GM23338 (cell line): ENCODE data around the gene SUSD4. TPM values are rescaled to one million over a fixed set of nuclear protein-coding genes. Genes with fewer than 3 reads are reported as not detected.
"Not testable (repeated sequence)": the region's sequence is repeated elsewhere in the genome, so short reads cannot be mapped to it uniquely, and the experiment has no call there.

Experiments used
- ATAC-seq: fragments of 200-7000 bp; cut with Tn5 transposase; 3 replicates; pipeline ENCODE4 v1.9.1; 2020
- DNase-seq: peaks from one replicate; pipeline ENCODE4 v3.0.0-alpha.2; 2015; ENCODE audit warnings: low spot score
- H2AFZ ChIP-seq: fragments of 200-600 bp; sonication (generic); 2 replicates; pipeline ENCODE4 v1.8.0; 2016; ENCODE audit warnings: antibody characterized with exemption, mild to moderate bottlenecking, moderate library complexity
- H3F3A ChIP-seq: fragments of 200-600 bp; sonication (generic); replicated peaks from 2 replicates; pipeline ENCODE4 v1.8.0; 2017; ENCODE audit warnings: antibody characterized with exemption, mixed run types, low read depth
- H3K27ac ChIP-seq: fragments of 200-600 bp; sonication (generic); 2 replicates; pipeline ENCODE4 v1.6.1; 2016; ENCODE audit warnings: low read depth
- H3K27me3 ChIP-seq: fragments of 200-600 bp; sonication (generic); 2 replicates; pipeline ENCODE4 v1.8.0; 2016; ENCODE audit warnings: mild to moderate bottlenecking, mixed run types, moderate library complexity; ENCODE audit not compliant: insufficient read depth
- H3K36me3 ChIP-seq: fragments of 200-600 bp; sonication (generic); 2 replicates; pipeline ENCODE4 v1.8.0; 2016; ENCODE audit warnings: mild to moderate bottlenecking; ENCODE audit not compliant: insufficient read depth
- H3K4me1 ChIP-seq: fragments of 200-600 bp; sonication (generic); 2 replicates; pipeline ENCODE4 v1.8.0; 2016; ENCODE audit warnings: mild to moderate bottlenecking, moderate library complexity; ENCODE audit not compliant: insufficient read depth
- H3K4me2 ChIP-seq: fragments of 200-600 bp; sonication (generic); 2 replicates; pipeline ENCODE4 v1.7.1; 2017; ENCODE audit warnings: mixed run types
- H3K4me3 ChIP-seq: fragments of 200-600 bp; sonication (generic); 2 replicates; pipeline ENCODE4 v1.6.1; 2016; ENCODE audit warnings: mixed run types
- H3K79me2 ChIP-seq: fragments of 200-600 bp; sonication (generic); replicated peaks from 2 replicates; pipeline ENCODE4 v1.8.0; 2017; ENCODE audit warnings: mild to moderate bottlenecking; ENCODE audit not compliant: insufficient read depth
- H3K9me2 ChIP-seq: fragments of 200-600 bp; sonication (generic); 2 replicates; pipeline ENCODE4 v1.8.0; 2017; ENCODE audit not compliant: insufficient read depth
- H4K20me1 ChIP-seq: fragments of 200-600 bp; sonication (generic); replicated peaks from 2 replicates; pipeline ENCODE4 v1.8.0; 2017; ENCODE audit warnings: mild to moderate bottlenecking; ENCODE audit not compliant: insufficient read depth
- H3K27ac Mint-ChIP-seq: 2 replicates; pipeline ENCODE4 v1.8.0; 2020; ENCODE audit warnings: inconsistent platforms, mild to moderate bottlenecking, moderate library complexity, mixed read lengths
- H3K27me3 Mint-ChIP-seq: 3 replicates; pipeline ENCODE4 v1.8.0; 2022; ENCODE audit warnings: low read depth, mild to moderate bottlenecking, moderate library complexity, mixed read lengths, inconsistent platforms; ENCODE audit not compliant: insufficient read depth, poor library complexity
- H3K36me3 Mint-ChIP-seq: 3 replicates; pipeline ENCODE4 v1.8.0; 2021; ENCODE audit warnings: low read depth, mild to moderate bottlenecking, inconsistent platforms, moderate library complexity, mixed read lengths
- H3K4me1 Mint-ChIP-seq: 3 replicates; pipeline ENCODE4 v1.8.0; 2020; ENCODE audit warnings: mild to moderate bottlenecking, inconsistent platforms, mixed read lengths
- H3K4me3 Mint-ChIP-seq: 3 replicates; pipeline ENCODE4 v1.8.0; 2021; ENCODE audit warnings: moderate library complexity, mild to moderate bottlenecking, inconsistent platforms, mixed read lengths
- H3K9me3 Mint-ChIP-seq: 3 replicates; pipeline ENCODE4 v1.8.0; 2020; ENCODE audit warnings: moderate library complexity, mild to moderate bottlenecking, inconsistent platforms, mixed read lengths
- CREB1 ChIP-seq: fragments of 250-450 bp; sonication (Bioruptor Pico); IDR thresholded peaks from 2 replicates; pipeline ENCODE4 v1.5.0; 2020; ENCODE audit warnings: low read depth, mild to moderate bottlenecking, moderate library complexity
- CTCF ChIP-seq, 2 experiments: fragments of 200-600 bp in 1 of 2; sonication (generic) in 1 of 2; conservative IDR thresholded peaks; 2 replicates each; pipeline versions ENCODE4 v1.5.1 to v1.6.1; 2016 to 2017; ENCODE audit warnings: antibody characterized with exemption in 2 of 2, low read depth in 2 of 2, mild to moderate bottlenecking in 2 of 2, moderate library complexity in 1 of 2
- ETS1 ChIP-seq: IDR thresholded peaks from 2 replicates; pipeline ENCODE4 v1.6.1; 2016; ENCODE audit warnings: antibody characterized with exemption
- EZH2 ChIP-seq: fragments of 200-600 bp; sonication (generic); IDR thresholded peaks from one replicate; pipeline ENCODE4 v1.8.0; 2017; ENCODE audit warnings: antibody characterized with exemption, mild to moderate bottlenecking, low read depth; ENCODE audit not compliant: unreplicated experiment
- NANOG ChIP-seq: IDR thresholded peaks from 2 replicates; pipeline ENCODE4 v1.6.1; 2016; ENCODE audit warnings: antibody characterized with exemption, borderline replicate concordance
- REST ChIP-seq: IDR thresholded peaks from one replicate; pipeline ENCODE4 v1.6.1; 2018; ENCODE audit warnings: antibody characterized with exemption; ENCODE audit not compliant: unreplicated experiment
- polyA plus RNA-seq: library from polyadenylated mRNA; unstranded; fragments of >200 nt; fragmentation: Nextera tagmentation; extraction: Ambion mirVana; gene quantifications from 2 replicates; pipeline ENCODE4 v1.2.1, GENCODE V29; 2016
- total RNA-seq: library from RNA; depleted of rRNA; stranded (reverse); fragments of >200 nt; shearing (Covaris generic); gene quantifications from 2 replicates; pipeline ENCODE4 v1.2.3, GENCODE V29; 2014

SUSD4 gene
- total and polyA plus RNA-seq, 2 experiments from 2014 or later, result 2.3 to 3.6 TPM

- H3K4me3 Mint-ChIP-seq, H2AFZ ChIP-seq, H3K36me3 Mint-ChIP-seq, H3K4me2 ChIP-seq, H3K36me3 ChIP-seq, H3K27ac ChIP-seq, H3K4me1 Mint-ChIP-seq, H3K4me1 ChIP-seq, H3K27me3 ChIP-seq, H3K79me2 ChIP-seq, H3K27me3 Mint-ChIP-seq, H3K9me2 ChIP-seq, H3F3A ChIP-seq, H3K4me3 ChIP-seq, DNase-seq, H4K20me1 ChIP-seq, ATAC-seq, H3K27ac Mint-ChIP-seq: not testable (repeated sequence)
- H3K9me3 Mint-ChIP-seq, result peaks cover 19% of the 10 kb centered on the region
Measured at GRCh38 chr1:223278311-223278710, 85.7 kb downstream of the SUSD4 start.

- TF ChIP-seq ETS1 (no peak), NANOG (no peak), REST (no peak), EZH2 (no peak), CREB1 (no peak), CTCF (conservative IDR thresholded peaks at IDR 0.05; ENCODE audit: low read depth in 2 of 2) (no peak)
- Histone ChIP-seq H3K4me2 (no peak overlapping the region), H3K79me2 (no peaks in the 10 kb centered on the region), H3K27me3 (no peaks in the 10 kb centered on the region), H2AFZ (no peak overlapping the region), H3F3A (no peaks in the 10 kb centered on the region), H3K4me1 (no peaks in the 10 kb centered on the region), H3K27ac (no peak overlapping the region), H3K36me3 (no peaks in the 10 kb centered on the region), H3K4me3 (no peak overlapping the region), H4K20me1 (no peaks in the 10 kb centered on the region), H3K9me2 (no peaks in the 10 kb centered on the region)
- Mint-ChIP-seq H3K4me1 (no peaks in the 10 kb centered on the region), H3K4me3 (no peak overlapping the region), H3K27ac (no peak overlapping the region), H3K36me3 (peaks cover 3% of the 10 kb centered on the region; the same call in 1 of the 3 replicates), H3K27me3 (peaks cover 2% of the 10 kb centered on the region), H3K9me3 (peaks cover 19% of the 10 kb centered on the region)
- DNase-seq (no peak), ATAC-seq (no peak)
Measured at GRCh38 chr1:223276029-223276428, 87.9 kb downstream of the SUSD4 start.
